GM10266 (cell line): Measurements from ENCODE around the gene PPP3CA.
A peak's percentile ranks its signal among the peaks of the same experiment; 100 is the strongest.

Source experiments
- DNase-seq: peaks from one replicate; pipeline ENCODE4 v3.0.0; 2012; ENCODE audit errors: extremely low spot score
- CTCF ChIP-seq: IDR thresholded peaks from 2 replicates; pipeline ENCODE4 v1.5.1; 2012; ENCODE audit warnings: mild to moderate bottlenecking, low read depth; ENCODE audit not compliant: control insufficient read depth, insufficient read depth; ENCODE audit errors: missing control alignments

PPP3CA gene

GRCh38 chr4:101346351-101347266 is 717 bp downstream of the PPP3CA start:
- peak; percentile 56 for DNase-seq
- no peak for TF ChIP-seq CTCF

DNA sequence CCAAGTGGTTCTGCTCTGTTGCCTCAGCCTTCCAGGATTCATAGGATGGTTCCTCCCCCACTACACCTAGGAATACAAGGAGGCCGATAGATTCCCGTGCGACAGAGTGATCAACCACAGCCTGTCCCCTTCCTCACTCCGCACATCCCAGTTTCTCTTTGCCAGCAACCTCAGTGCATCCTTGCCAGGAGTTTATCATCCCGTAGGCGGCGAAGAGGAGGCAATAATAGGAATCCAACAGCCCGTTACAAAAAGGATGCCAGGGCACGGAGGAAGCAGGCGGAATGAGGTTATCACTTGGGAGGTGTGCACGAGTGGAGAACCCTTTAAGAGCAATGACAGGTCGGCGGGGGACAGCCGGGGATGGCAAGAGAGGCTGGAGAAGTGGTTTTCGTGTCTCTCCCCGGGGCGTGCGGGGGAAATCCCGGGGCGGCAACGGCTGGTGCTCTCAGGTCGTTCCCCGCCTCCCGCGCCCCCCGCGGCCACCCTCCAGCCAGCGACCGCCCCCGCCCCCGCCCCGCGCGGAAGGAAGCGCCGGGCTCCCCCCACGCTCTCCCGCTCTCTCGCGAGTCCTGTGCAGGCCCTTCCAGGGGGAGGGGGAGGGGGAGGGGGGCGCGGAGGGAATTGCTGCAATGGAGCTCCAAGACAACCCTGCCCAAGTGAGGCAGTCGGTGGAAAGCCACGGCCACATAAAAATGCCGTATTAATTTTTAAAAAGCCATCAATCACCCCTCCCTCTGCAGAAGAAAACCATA is 1.6 kb downstream of the PPP3CA start:
- DNase-seq, result peak; percentile 70
- no peak for TF ChIP-seq CTCF

- peak; percentile 44 for DNase-seq
Observed at GRCh38 chr4:101345271-101345595, 2.1 kb downstream of the PPP3CA start.

GRCh38 chr4:101339332-101339731 is 8.0 kb downstream of the PPP3CA start:
- TF ChIP-seq CTCF, result no peak
- DNase-seq, result no peak

More at GRCh38 chr4:101345271-101345595, 2.1 kb downstream of the PPP3CA start:
- no peak for TF ChIP-seq CTCF

- no peak for TF ChIP-seq CTCF
- DNase-seq, result no peak
Observed at GRCh38 chr4:101337688-101338087, 9.6 kb downstream of the PPP3CA start.

GRCh38 chr4:101334963-101335572 is 12.3 kb downstream of the PPP3CA start:
- no peak for DNase-seq
- no peak for TF ChIP-seq CTCF
